ENCODE data around the gene SLC6A19. TPM values are rescaled to one million over a fixed set of nuclear protein-coding genes. Genes with fewer than 3 reads are reported as not detected.

Gene SLC6A19
- total and polyA plus RNA-seq, 12 donors, result under 0.01 TPM; not detected in 11

- no peak for TF ChIP-seq POLR2A (IDR thresholded peaks at IDR 0.05)
- TF ChIP-seq CTCF (IDR thresholded peaks at IDR 0.05), result no peak
- Histone ChIP-seq H3K9me3 (replicated peaks in 1 of 3) (no peaks in the 10 kb centered on the region), H3K4me1 (replicated peaks in 1 of 2) (no peaks in the 10 kb centered on the region), H3K27ac (no peak overlapping the region), H3K36me3 (replicated peaks in 1 of 2) (no peaks in the 10 kb centered on the region), H3K4me3 (no peak overlapping the region), H3K27me3 (no peaks in the 10 kb centered on the region)
- 87 to 93% (median 90%) methylated on average over 2 to 26 of the region's 26 CpGs for WGBS, 4 donors
- DNase-seq, result peak in 1 of 7 donors; percentile 11
- intact Hi-C loops (cut with DNase I), result loop anchor here in 1 of 2 donors (5.0 kb wide), 1 partner anchor 471 kb away; no protein-coding TSS in a partner anchor
Observed at GRCh38 chr5:1175801-1176472, 25.5 kb upstream of the SLC6A19 start.

GRCh38 chr5:1176473-1177391 is 24.7 kb upstream of the SLC6A19 start:
- Histone ChIP-seq H3K9me3 (replicated peaks in 1 of 3) (no peaks in the 10 kb centered on the region), H3K4me1 (replicated peaks in 1 of 2) (peaks cover 0 to 4% of the 10 kb centered on the region in 2 donors), H3K27me3 (no peaks in the 10 kb centered on the region), H3K36me3 (replicated peaks in 1 of 2) (no peaks in the 10 kb centered on the region), H3K27ac (no peak overlapping the region), H3K4me3 (no peak overlapping the region)
- TF ChIP-seq CTCF (IDR thresholded peaks at IDR 0.05), result no peak
- TF ChIP-seq POLR2A (IDR thresholded peaks at IDR 0.05), result no peak
- DNase-seq, result peak in 1 of 7 donors; percentile 13
- intact Hi-C loops (cut with DNase I), result loop anchor here in 1 of 2 donors (5.0 kb wide), 1 partner anchor 471 kb away; no protein-coding TSS in a partner anchor
- 87 to 90% (median 89%) methylated on average over 29 to 42 of the region's 42 CpGs for WGBS, 4 donors

- TF ChIP-seq CTCF (IDR thresholded peaks at IDR 0.05), result no peak
- no peak for TF ChIP-seq POLR2A (IDR thresholded peaks at IDR 0.05)
- no peaks in the 10 kb centered on the region for H3K9me3 ChIP-seq (replicated peaks in 1 of 3)
- peak in 1 of 7 donors; percentile 6 for DNase-seq
- intact Hi-C loops (cut with DNase I), result loop anchor here in 1 of 2 donors (5.0 kb wide), 1 partner anchor 469 kb away; no protein-coding TSS in a partner anchor
- 84 to 92% (median 91%) methylated on average over 8 to 28 of the region's 30 CpGs for WGBS, 4 donors
- no peak overlapping the region for H3K27ac ChIP-seq
- H3K4me1 ChIP-seq (replicated peaks in 1 of 2), result peaks cover 0 to 5% of the 10 kb centered on the region in 2 donors
- no peak overlapping the region for H3K4me3 ChIP-seq
- no peaks in the 10 kb centered on the region for H3K27me3 ChIP-seq
- H3K36me3 ChIP-seq (replicated peaks in 1 of 2), result no peaks in the 10 kb centered on the region
Observed at GRCh38 chr5:1177826-1178528, 23.4 kb upstream of the SLC6A19 start.

Data from adrenal gland (tissue), 12 donors.